Measurements from ENCODE around the gene MARF1.

GRCh38 chr16:15552507-15552906 lies 90.4 kb downstream of the MARF1 start:
- TF ChIP-seq CTCF (IDR thresholded peaks at IDR 0.05) (no peak), POLR2A (IDR thresholded peaks at IDR 0.05) (no peak), EP300 (IDR thresholded peaks at IDR 0.05) (no peak)
